Breast epithelium (tissue), 3 donors: ENCODE data around the gene MAPK14.

Experiments used
- POLR2A ChIP-seq: fragments of 450-650 bp; IDR thresholded peaks from one replicate; pipeline ENCODE4 v1.6.1; 2016; ENCODE audit warnings: antibody characterized with exemption, mild to moderate bottlenecking, moderate library complexity
- POLR2AphosphoS5 ChIP-seq, 3 donors: sonication (generic); formaldehyde crosslinking; IDR thresholded peaks; one replicate each; pipeline ENCODE4 v1.6.1; 2017; ENCODE audit warnings: antibody characterized with exemption in 3 of 3
- TF ChIP-seq, protein P1 (sequence below), 3 donors: fragments of 450-650 bp; IDR thresholded peaks; one replicate each; pipeline ENCODE4 v1.5.1; 2016 to 2017; ENCODE audit warnings: antibody characterized with exemption in 3 of 3, mild to moderate bottlenecking in 3 of 3, moderate library complexity in 3 of 3

DNA sequence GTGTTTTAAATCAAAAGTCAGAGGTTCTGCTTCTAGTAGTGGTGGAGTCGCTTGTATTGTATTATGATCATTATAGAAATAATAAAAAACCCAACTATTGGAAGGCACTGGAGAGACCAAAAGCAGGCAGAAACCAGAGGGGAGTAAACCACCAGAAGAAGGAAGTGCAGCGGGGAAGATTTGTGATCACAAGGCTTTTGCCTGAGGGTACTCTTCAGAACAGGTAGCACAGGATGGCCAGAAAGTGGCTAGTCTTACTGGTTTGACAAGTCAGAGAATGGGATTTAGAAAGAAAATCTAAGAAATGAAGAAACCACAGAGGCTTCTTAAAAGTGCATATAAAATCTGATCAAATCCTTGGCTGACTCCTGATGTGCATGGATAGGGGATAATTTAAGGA, 126.7 kb downstream of the MAPK14 start:
- TF ChIP-seq POLR2AphosphoS5 (IDR thresholded peaks at IDR 0.05) (peak in 2 of 3 donors; percentile 42 to 46), POLR2A (no peak)
- TF ChIP-seq, protein P1, sequence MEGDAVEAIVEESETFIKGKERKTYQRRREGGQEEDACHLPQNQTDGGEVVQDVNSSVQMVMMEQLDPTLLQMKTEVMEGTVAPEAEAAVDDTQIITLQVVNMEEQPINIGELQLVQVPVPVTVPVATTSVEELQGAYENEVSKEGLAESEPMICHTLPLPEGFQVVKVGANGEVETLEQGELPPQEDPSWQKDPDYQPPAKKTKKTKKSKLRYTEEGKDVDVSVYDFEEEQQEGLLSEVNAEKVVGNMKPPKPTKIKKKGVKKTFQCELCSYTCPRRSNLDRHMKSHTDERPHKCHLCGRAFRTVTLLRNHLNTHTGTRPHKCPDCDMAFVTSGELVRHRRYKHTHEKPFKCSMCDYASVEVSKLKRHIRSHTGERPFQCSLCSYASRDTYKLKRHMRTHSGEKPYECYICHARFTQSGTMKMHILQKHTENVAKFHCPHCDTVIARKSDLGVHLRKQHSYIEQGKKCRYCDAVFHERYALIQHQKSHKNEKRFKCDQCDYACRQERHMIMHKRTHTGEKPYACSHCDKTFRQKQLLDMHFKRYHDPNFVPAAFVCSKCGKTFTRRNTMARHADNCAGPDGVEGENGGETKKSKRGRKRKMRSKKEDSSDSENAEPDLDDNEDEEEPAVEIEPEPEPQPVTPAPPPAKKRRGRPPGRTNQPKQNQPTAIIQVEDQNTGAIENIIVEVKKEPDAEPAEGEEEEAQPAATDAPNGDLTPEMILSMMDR (IDR thresholded peaks at IDR 0.05), result no peak
